Liver (tissue), 9 donors: ENCODE measurements around the gene ECPAS. TPM values are rescaled to one million over a fixed set of nuclear protein-coding genes. Genes with fewer than 3 reads are reported as not detected.

ENCODE experiments used
- DNase-seq: peaks from one replicate; pipeline ENCODE4 v3.0.0-alpha.2; 2017; ENCODE audit warnings: low spot score
- H3K27ac ChIP-seq, 2 donors: one replicate each; pipeline ENCODE4 v1.7.0; 2013; ENCODE audit warnings: inconsistent platforms in 2 of 2, low read length in 2 of 2, control low read depth in 1 of 2, low read depth in 1 of 2, mild to moderate bottlenecking in 1 of 2
- H3K27me3 ChIP-seq, 4 donors: one replicate each; pipeline versions ENCODE4 v1.6.1 to v1.7.0; 2013; ENCODE audit warnings: low read length in 3 of 4, inconsistent platforms in 1 of 4, mild to moderate bottlenecking in 1 of 4, moderate library complexity in 1 of 4; ENCODE audit not compliant: control insufficient read depth in 4 of 4, insufficient read depth in 4 of 4
- H3K36me3 ChIP-seq, 4 donors: one replicate each; pipeline versions ENCODE4 v1.6.1 to v1.7.0; 2013; ENCODE audit warnings: low read length in 3 of 4, mild to moderate bottlenecking in 3 of 4, low read depth in 1 of 4, moderate library complexity in 1 of 4; ENCODE audit not compliant: control insufficient read depth in 4 of 4, insufficient read depth in 3 of 4
- H3K4me1 ChIP-seq, 4 donors: one replicate each; pipeline versions ENCODE4 v1.6.1 to v1.7.0; 2013; ENCODE audit warnings: low read length in 3 of 4, mild to moderate bottlenecking in 3 of 4, moderate library complexity in 1 of 4; ENCODE audit not compliant: control insufficient read depth in 4 of 4, insufficient read depth in 4 of 4
- H3K4me3 ChIP-seq, 3 donors: one replicate each; pipeline versions ENCODE4 v1.6.1 to v1.7.0; 2013; ENCODE audit warnings: low read length in 3 of 3, control low read depth in 1 of 3, low read depth in 1 of 3, mild to moderate bottlenecking in 1 of 3
- H3K9ac ChIP-seq, 2 donors: one replicate each; pipeline ENCODE4 v1.7.0; 2013; ENCODE audit warnings: low read length in 2 of 2, mild to moderate bottlenecking in 2 of 2, moderate library complexity in 2 of 2, control low read depth in 1 of 2, low read depth in 1 of 2
- H3K9me3 ChIP-seq, 4 donors: one replicate each; pipeline versions ENCODE4 v1.6.1 to v1.7.0; 2013; ENCODE audit warnings: low read length in 3 of 4; ENCODE audit not compliant: control insufficient read depth in 4 of 4
- ATF3 ChIP-seq: IDR thresholded peaks from 2 replicates; pipeline ENCODE4 v1.6.1; 2016; ENCODE audit warnings: antibody characterized with exemption
- EGR1 ChIP-seq, 2 donors: IDR thresholded peaks; 2 replicates each; pipeline ENCODE4 v1.6.1; 2016 to 2018; ENCODE audit warnings: antibody characterized with exemption in 2 of 2, low read depth in 2 of 2
- FOXA1 ChIP-seq: IDR thresholded peaks from 2 replicates; pipeline ENCODE4 v1.6.1; 2016; ENCODE audit warnings: antibody characterized with exemption
- GABPA ChIP-seq, 2 donors: IDR thresholded peaks in 1 of 2; conservative IDR thresholded peaks in 1 of 2; 2 replicates each; pipeline ENCODE4 v1.6.1; 2016; ENCODE audit warnings: antibody characterized with exemption in 2 of 2, mild to moderate bottlenecking in 1 of 2, moderate library complexity in 1 of 2
- HNF4G ChIP-seq: IDR thresholded peaks from 2 replicates; pipeline ENCODE4 v1.6.1; 2016; ENCODE audit warnings: antibody characterized with exemption
- JUND ChIP-seq, 2 donors: IDR thresholded peaks; 2 replicates each; pipeline ENCODE4 v1.6.1; 2016; ENCODE audit warnings: antibody characterized with exemption in 2 of 2
- MAX ChIP-seq: IDR thresholded peaks from 2 replicates; pipeline ENCODE4 v1.6.1; 2016; ENCODE audit warnings: antibody characterized with exemption
- NR2F2 ChIP-seq: IDR thresholded peaks from 2 replicates; pipeline ENCODE4 v1.6.1; 2016; ENCODE audit warnings: antibody characterized with exemption
- RAD21 ChIP-seq, 2 donors: IDR thresholded peaks; 2 replicates each; pipeline ENCODE4 v1.6.1; 2016; ENCODE audit warnings: antibody characterized with exemption in 2 of 2, mild to moderate bottlenecking in 2 of 2
- REST ChIP-seq: IDR thresholded peaks from 2 replicates; pipeline ENCODE4 v1.6.1; 2016; ENCODE audit warnings: antibody characterized with exemption, mild to moderate bottlenecking
- RXRA ChIP-seq, 2 donors: IDR thresholded peaks; 2 replicates each; pipeline ENCODE4 v1.6.1; 2017 to 2018; ENCODE audit warnings: antibody characterized with exemption in 2 of 2, mild to moderate bottlenecking in 1 of 2
- SP1 ChIP-seq: IDR thresholded peaks from 2 replicates; pipeline ENCODE4 v1.6.1; 2018; ENCODE audit warnings: antibody characterized with exemption, mild to moderate bottlenecking
- TAF1 ChIP-seq: conservative IDR thresholded peaks from 2 replicates; pipeline ENCODE4 v1.6.1; 2016; ENCODE audit warnings: antibody characterized with exemption, mild to moderate bottlenecking
- YY1 ChIP-seq: IDR thresholded peaks from 2 replicates; pipeline ENCODE4 v1.6.1; 2016; ENCODE audit warnings: antibody characterized with exemption, mild to moderate bottlenecking
- ZBTB33 ChIP-seq: IDR thresholded peaks from 2 replicates; pipeline ENCODE4 v1.6.1; 2016; ENCODE audit warnings: antibody characterized with exemption
- WGBS: extraction: QIAGEN DNeasy Blood & Tissue Kit; methylation state at CpG from one replicate; pipeline ENCODE4 v1.1.7; 2013; 5-methylcytosine and 5-hydroxymethylcytosine counted together
- polyA plus RNA-seq, 2 donors: library from polyadenylated mRNA; stranded (reverse) in 1 of 2; unstranded in 1 of 2; fragments of 200-250 nt in 1 of 2; fragments of >200 nt in 1 of 2; fragmentation: Nextera tagmentation in 1 of 2; extraction: Ambion mirVana in 1 of 2; gene quantifications; one replicate each; pipeline versions ENCODE4 v1.2.1 to v1.2.3, GENCODE V29; 2013 to 2015
- total RNA-seq, 2 donors: library from RNA; depleted of rRNA; stranded (reverse); fragments of >200 nt; gene quantifications; one replicate each; pipeline ENCODE4 v1.2.3, GENCODE V29; 2014
- TF ChIP-seq, protein P1 (sequence below): fragments of 150-350 bp; IDR thresholded peaks from 2 replicates; pipeline ENCODE4 v1.5.1; 2017; ENCODE audit warnings: improper control_type of control experiment, low read depth, low read length; ENCODE audit not compliant: missing input control
- donor health status: healthy.
- donor health status: healthy.
- donor health status: healthy.
- donor health status: healthy.
- donor health status: healthy.

The ECPAS gene
- total and polyA plus RNA-seq, 4 donors: 14.7 to 60.8 (median 26.3) TPM

- Histone ChIP-seq H3K36me3 (peaks cover 7 to 31% (median 18%) of the 10 kb centered on the region in 4 donors), H3K4me1 (no peaks in the 10 kb centered on the region)
Measured at GRCh38 chr9:111360881-111361280, 123.3 kb downstream of the ECPAS start.

GRCh38 chr9:111356481-111357244 lies 127.5 kb downstream of the ECPAS start:
- DNase-seq: no peak
- peaks cover 0 to 3% (median 1%) of the 10 kb centered on the region in 4 donors for H3K4me1 ChIP-seq
- H3K9ac ChIP-seq: no peak overlapping the region
- H3K27ac ChIP-seq: no peak overlapping the region
- peaks cover 0 to 5% (median 3%) of the 10 kb centered on the region in 4 donors for H3K36me3 ChIP-seq
- no peaks in the 10 kb centered on the region for H3K9me3 ChIP-seq
- H3K27me3 ChIP-seq: no peaks in the 10 kb centered on the region
- H3K4me3 ChIP-seq: no peak overlapping the region
- 79% methylated on average over 11 of the region's 11 CpGs for WGBS
- no peak for TF ChIP-seq YY1
- no peak for TF ChIP-seq HNF4G
- TF ChIP-seq MAX: no peak
- TF ChIP-seq NR2F2: no peak
- no peak for TF ChIP-seq EGR1 (IDR thresholded peaks at IDR 0.05; ENCODE audit: low read depth in 2 of 2)
- TF ChIP-seq GABPA (IDR thresholded peaks at IDR 0.05 in 1 of 2, conservative IDR thresholded peaks at IDR 0.05 in 1 of 2): no peak
- no peak for TF ChIP-seq ATF3
- TF ChIP-seq SP1: no peak
- no peak for TF ChIP-seq ZBTB33
- TF ChIP-seq REST: no peak
- TF ChIP-seq RXRA (IDR thresholded peaks at IDR 0.05): no peak
- TF ChIP-seq, protein P1, sequence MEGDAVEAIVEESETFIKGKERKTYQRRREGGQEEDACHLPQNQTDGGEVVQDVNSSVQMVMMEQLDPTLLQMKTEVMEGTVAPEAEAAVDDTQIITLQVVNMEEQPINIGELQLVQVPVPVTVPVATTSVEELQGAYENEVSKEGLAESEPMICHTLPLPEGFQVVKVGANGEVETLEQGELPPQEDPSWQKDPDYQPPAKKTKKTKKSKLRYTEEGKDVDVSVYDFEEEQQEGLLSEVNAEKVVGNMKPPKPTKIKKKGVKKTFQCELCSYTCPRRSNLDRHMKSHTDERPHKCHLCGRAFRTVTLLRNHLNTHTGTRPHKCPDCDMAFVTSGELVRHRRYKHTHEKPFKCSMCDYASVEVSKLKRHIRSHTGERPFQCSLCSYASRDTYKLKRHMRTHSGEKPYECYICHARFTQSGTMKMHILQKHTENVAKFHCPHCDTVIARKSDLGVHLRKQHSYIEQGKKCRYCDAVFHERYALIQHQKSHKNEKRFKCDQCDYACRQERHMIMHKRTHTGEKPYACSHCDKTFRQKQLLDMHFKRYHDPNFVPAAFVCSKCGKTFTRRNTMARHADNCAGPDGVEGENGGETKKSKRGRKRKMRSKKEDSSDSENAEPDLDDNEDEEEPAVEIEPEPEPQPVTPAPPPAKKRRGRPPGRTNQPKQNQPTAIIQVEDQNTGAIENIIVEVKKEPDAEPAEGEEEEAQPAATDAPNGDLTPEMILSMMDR: no peak
- no peak for TF ChIP-seq TAF1
- no peak for TF ChIP-seq JUND (IDR thresholded peaks at IDR 0.05)
- no peak for TF ChIP-seq RAD21 (IDR thresholded peaks at IDR 0.05)
- no peak for TF ChIP-seq FOXA1

More at GRCh38 chr9:111360881-111361280, 123.3 kb downstream of the ECPAS start:
- Histone ChIP-seq H3K4me3 (no peak overlapping the region), H3K9ac (no peak overlapping the region), H3K27me3 (no peaks in the 10 kb centered on the region), H3K27ac (no peak overlapping the region), H3K9me3 (no peaks in the 10 kb centered on the region)
- TF ChIP-seq GABPA (IDR thresholded peaks at IDR 0.05 in 1 of 2, conservative IDR thresholded peaks at IDR 0.05 in 1 of 2): no peak
- TF ChIP-seq TAF1: no peak
- no peak for TF ChIP-seq HNF4G
- TF ChIP-seq MAX: no peak
- TF ChIP-seq ZBTB33: no peak
- TF ChIP-seq SP1: no peak
- TF ChIP-seq EGR1 (IDR thresholded peaks at IDR 0.05; ENCODE audit: low read depth in 2 of 2): no peak
- TF ChIP-seq RAD21 (IDR thresholded peaks at IDR 0.05): no peak
- TF ChIP-seq JUND (IDR thresholded peaks at IDR 0.05): no peak
- 92% methylated on average over 2 of the region's 2 CpGs for WGBS
- DNase-seq: no peak
